Measurements from ENCODE around the gene CAPN7. TPM values are rescaled to one million over a fixed set of nuclear protein-coding genes. Genes with fewer than 3 reads are reported as not detected.

The CAPN7 gene
- total and polyA plus RNA-seq, 2 donors (not counting 1 experiment from before 2014, with no cell fraction given) = 40.4 to 85.9 TPM

GRCh38 chr3:15174953-15175352 lies 31.1 kb upstream of the CAPN7 start:
- Histone ChIP-seq H3K27me3 (replicated peaks in 1 of 4; ENCODE audit: control extremely low read depth in 1 of 4, control insufficient read depth in 3 of 4, insufficient read depth in 4 of 4, low read length in 3 of 4) (peaks cover 0 to 9% (median 2%) of the 10 kb centered on the region in 4 experiments), H4K20me1 (ENCODE audit: control insufficient read depth, insufficient read depth, low read length, poor library complexity, severe bottlenecking) (no peaks in the 10 kb centered on the region), H3K36me3 (replicated peaks in 1 of 2; ENCODE audit: control extremely low read depth in 1 of 2, control insufficient read depth in 1 of 2, extremely low read depth in 1 of 2, insufficient read depth in 2 of 2, low read length in 1 of 2) (no peaks in the 10 kb centered on the region), H3K4me1 (ENCODE audit: control insufficient read depth in 2 of 2, insufficient read depth in 2 of 2, low read length in 2 of 2) (peaks cover 3 to 6% of the 10 kb centered on the region in 2 donors), H3K27ac (ENCODE audit: low read length in 2 of 2) (no peak overlapping the region), H3K79me2 (ENCODE audit: control insufficient read depth, insufficient read depth, low read length) (no peaks in the 10 kb centered on the region), H3K9me3 (ENCODE audit: control extremely low read depth in 1 of 3, control insufficient read depth in 2 of 3, insufficient read depth in 1 of 3, low read length in 2 of 3) (no peaks in the 10 kb centered on the region), H2AFZ (ENCODE audit: insufficient read depth, low read depth, low read length, poor library complexity, severe bottlenecking) (no peak overlapping the region), H3K4me3 (ENCODE audit: control extremely low read depth in 1 of 5, extremely low read depth in 1 of 5, insufficient read depth in 1 of 5, low read depth in 2 of 5, low read length in 4 of 5) (no peak overlapping the region), H3K4me2 (replicated peaks; ENCODE audit: low read depth, low read length, poor library complexity, severe bottlenecking) (no peak overlapping the region), H3K9ac (ENCODE audit: low read length) (no peak overlapping the region)
- Mint-ChIP-seq H3K9me3 (ENCODE audit: insufficient read depth) (no peaks in the 10 kb centered on the region), H3K4me1 (peaks cover 10% of the 10 kb centered on the region), H3K4me3 (no peak overlapping the region), H3K27ac (no peak overlapping the region), H3K27me3 (peaks cover 26% of the 10 kb centered on the region)
- intact Hi-C loops (cut with micrococcal nuclease) = no loop called here
- DNase-seq = no peak
- 97% methylated on average over 8 of the region's 8 CpGs for WGBS (ENCODE audit: insufficient coverage)
- ChIA-PET POLR2A (no interaction called here), CTCF (no interaction called here)
- ATAC-seq (ENCODE audit: low read depth) = no peak
- TF ChIP-seq EZH2 (IDR thresholded peaks at IDR 0.05; ENCODE audit: borderline replicate concordance, insufficient read depth, low read depth, low read length, poor library complexity, severe bottlenecking) = no peak

- CTCF ChIA-PET = no interaction called here
- H3K36me3 ChIP-seq (replicated peaks in 1 of 2; ENCODE audit: control extremely low read depth in 1 of 2, control insufficient read depth in 1 of 2, extremely low read depth in 1 of 2, insufficient read depth in 2 of 2, low read length in 1 of 2) = no peaks in the 10 kb centered on the region
- H3K79me2 ChIP-seq (ENCODE audit: control insufficient read depth, insufficient read depth, low read length) = no peaks in the 10 kb centered on the region
- TF ChIP-seq, protein P1, sequence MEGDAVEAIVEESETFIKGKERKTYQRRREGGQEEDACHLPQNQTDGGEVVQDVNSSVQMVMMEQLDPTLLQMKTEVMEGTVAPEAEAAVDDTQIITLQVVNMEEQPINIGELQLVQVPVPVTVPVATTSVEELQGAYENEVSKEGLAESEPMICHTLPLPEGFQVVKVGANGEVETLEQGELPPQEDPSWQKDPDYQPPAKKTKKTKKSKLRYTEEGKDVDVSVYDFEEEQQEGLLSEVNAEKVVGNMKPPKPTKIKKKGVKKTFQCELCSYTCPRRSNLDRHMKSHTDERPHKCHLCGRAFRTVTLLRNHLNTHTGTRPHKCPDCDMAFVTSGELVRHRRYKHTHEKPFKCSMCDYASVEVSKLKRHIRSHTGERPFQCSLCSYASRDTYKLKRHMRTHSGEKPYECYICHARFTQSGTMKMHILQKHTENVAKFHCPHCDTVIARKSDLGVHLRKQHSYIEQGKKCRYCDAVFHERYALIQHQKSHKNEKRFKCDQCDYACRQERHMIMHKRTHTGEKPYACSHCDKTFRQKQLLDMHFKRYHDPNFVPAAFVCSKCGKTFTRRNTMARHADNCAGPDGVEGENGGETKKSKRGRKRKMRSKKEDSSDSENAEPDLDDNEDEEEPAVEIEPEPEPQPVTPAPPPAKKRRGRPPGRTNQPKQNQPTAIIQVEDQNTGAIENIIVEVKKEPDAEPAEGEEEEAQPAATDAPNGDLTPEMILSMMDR (IDR thresholded peaks at IDR 0.05) = no peak
- no peak for TF ChIP-seq EZH2 (IDR thresholded peaks at IDR 0.05; ENCODE audit: borderline replicate concordance, insufficient read depth, low read depth, low read length, poor library complexity, severe bottlenecking)
- no peak overlapping the region for H3K9ac ChIP-seq (ENCODE audit: low read length)
- no peak for DNase-seq
- intact Hi-C loops (cut with micrococcal nuclease) = no loop called here
- H3K4me2 ChIP-seq (replicated peaks; ENCODE audit: low read depth, low read length, poor library complexity, severe bottlenecking) = no peak overlapping the region
- POLR2A ChIA-PET = no interaction called here
- ATAC-seq (ENCODE audit: low read depth) = no peak
- no peaks in the 10 kb centered on the region for H3K9me3 ChIP-seq (ENCODE audit: control extremely low read depth in 1 of 3, control insufficient read depth in 2 of 3, insufficient read depth in 1 of 3, low read length in 2 of 3)
- H3K27ac ChIP-seq (ENCODE audit: low read length in 2 of 2) = no peak overlapping the region
- H3K4me3 ChIP-seq (ENCODE audit: control extremely low read depth in 1 of 5, extremely low read depth in 1 of 5, insufficient read depth in 1 of 5, low read depth in 2 of 5, low read length in 4 of 5) = no peak overlapping the region
- Mint-ChIP-seq H3K4me3 (no peak overlapping the region), H3K9me3 (ENCODE audit: insufficient read depth) (no peaks in the 10 kb centered on the region), H3K27ac (no peak overlapping the region), H3K4me1 (peaks cover 15% of the 10 kb centered on the region), H3K27me3 (peaks cover 26% of the 10 kb centered on the region)
- WGBS (ENCODE audit: insufficient coverage) = no CpG with 5 or more reads among the region's 1 CpG
- H3K4me1 ChIP-seq (ENCODE audit: control insufficient read depth in 2 of 2, insufficient read depth in 2 of 2, low read length in 2 of 2) = peaks cover 4 to 11% of the 10 kb centered on the region in 2 donors
- no peak overlapping the region for H2AFZ ChIP-seq (ENCODE audit: insufficient read depth, low read depth, low read length, poor library complexity, severe bottlenecking)
- no peaks in the 10 kb centered on the region for H4K20me1 ChIP-seq (ENCODE audit: control insufficient read depth, insufficient read depth, low read length, poor library complexity, severe bottlenecking)
- H3K27me3 ChIP-seq (replicated peaks in 1 of 4; ENCODE audit: control extremely low read depth in 1 of 4, control insufficient read depth in 3 of 4, insufficient read depth in 4 of 4, low read length in 3 of 4) = peaks cover 0 to 9% (median 2%) of the 10 kb centered on the region in 4 experiments
Measured at GRCh38 chr3:15175605-15176004, 30.4 kb upstream of the CAPN7 start.
